NT2/D1 (cell line): ENCODE measurements around the gene RAB20.

ENCODE experiments used
- SUZ12 ChIP-seq: IDR thresholded peaks from 2 replicates; pipeline ENCODE4 v1.6.1; 2011; ENCODE audit not compliant: insufficient read length, insufficient read depth; ENCODE audit errors: extremely low read depth
- YY1 ChIP-seq: IDR thresholded peaks from 2 replicates; pipeline ENCODE4 v1.6.1; 2011; ENCODE audit not compliant: insufficient read length, insufficient read depth
- ZNF274 ChIP-seq: IDR thresholded peaks from 2 replicates; pipeline ENCODE4 v1.6.1; 2011; ENCODE audit warnings: mild to moderate bottlenecking, low read depth, low read length

DNA sequence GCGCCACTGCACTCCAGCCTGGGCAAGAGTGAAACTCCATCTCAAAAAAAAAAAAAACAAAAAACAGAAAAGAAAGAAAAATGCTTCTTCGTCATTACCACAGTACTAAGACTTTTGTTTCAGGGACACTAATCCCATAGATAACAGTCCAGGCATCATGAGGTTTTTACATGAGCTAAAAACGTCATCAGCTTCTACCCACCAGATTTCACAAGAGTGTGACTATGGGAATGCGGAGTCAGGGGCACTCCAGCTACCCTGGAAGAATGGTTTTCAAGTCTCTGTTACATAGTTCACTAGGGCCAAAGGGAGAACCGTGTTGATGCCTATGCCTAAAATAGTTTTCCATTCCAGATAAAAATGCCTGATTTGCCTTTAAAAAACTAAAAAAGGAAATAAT, 33.2 kb downstream of the RAB20 start:
- TF ChIP-seq YY1 (no peak), SUZ12 (no peak), ZNF274 (no peak)
